ENCODE results near the gene FNIP2. TPM values are rescaled to one million over a fixed set of nuclear protein-coding genes. Genes with fewer than 3 reads are reported as not detected.
"Not testable (repeated sequence)": the region's sequence is repeated elsewhere in the genome, so short reads cannot be mapped to it uniquely, and the experiment has no call there.

FNIP2 gene
- polyA plus RNA-seq, 1 experiment: 14.8 TPM

- TF ChIP-seq, protein P1, sequence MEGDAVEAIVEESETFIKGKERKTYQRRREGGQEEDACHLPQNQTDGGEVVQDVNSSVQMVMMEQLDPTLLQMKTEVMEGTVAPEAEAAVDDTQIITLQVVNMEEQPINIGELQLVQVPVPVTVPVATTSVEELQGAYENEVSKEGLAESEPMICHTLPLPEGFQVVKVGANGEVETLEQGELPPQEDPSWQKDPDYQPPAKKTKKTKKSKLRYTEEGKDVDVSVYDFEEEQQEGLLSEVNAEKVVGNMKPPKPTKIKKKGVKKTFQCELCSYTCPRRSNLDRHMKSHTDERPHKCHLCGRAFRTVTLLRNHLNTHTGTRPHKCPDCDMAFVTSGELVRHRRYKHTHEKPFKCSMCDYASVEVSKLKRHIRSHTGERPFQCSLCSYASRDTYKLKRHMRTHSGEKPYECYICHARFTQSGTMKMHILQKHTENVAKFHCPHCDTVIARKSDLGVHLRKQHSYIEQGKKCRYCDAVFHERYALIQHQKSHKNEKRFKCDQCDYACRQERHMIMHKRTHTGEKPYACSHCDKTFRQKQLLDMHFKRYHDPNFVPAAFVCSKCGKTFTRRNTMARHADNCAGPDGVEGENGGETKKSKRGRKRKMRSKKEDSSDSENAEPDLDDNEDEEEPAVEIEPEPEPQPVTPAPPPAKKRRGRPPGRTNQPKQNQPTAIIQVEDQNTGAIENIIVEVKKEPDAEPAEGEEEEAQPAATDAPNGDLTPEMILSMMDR (IDR thresholded peaks at IDR 0.05; ENCODE audit: insufficient read depth, low read depth, low read length): no peak
- ChIA-PET CTCF (interaction anchor here (0.6 kb wide), 1 partner anchor 57 kb away, joined by 3 read pairs; no protein-coding TSS in a partner anchor), POLR2A (no interaction called here)
- H3K4me3 ChIP-seq (ENCODE audit: low read depth, low read length): no peak overlapping the region
- no peaks in the 10 kb centered on the region for H3K36me3 ChIP-seq (ENCODE audit: control insufficient read depth, insufficient read depth, low read length)
- no peak for DNase-seq (ENCODE audit: low read depth)
- H3K27me3 ChIP-seq (ENCODE audit: control insufficient read depth, insufficient read depth, low read length): no peaks in the 10 kb centered on the region
These were observed 24.2 kb downstream of the FNIP2 start for GRCh38 chr4:158793021-158793420.

DNA sequence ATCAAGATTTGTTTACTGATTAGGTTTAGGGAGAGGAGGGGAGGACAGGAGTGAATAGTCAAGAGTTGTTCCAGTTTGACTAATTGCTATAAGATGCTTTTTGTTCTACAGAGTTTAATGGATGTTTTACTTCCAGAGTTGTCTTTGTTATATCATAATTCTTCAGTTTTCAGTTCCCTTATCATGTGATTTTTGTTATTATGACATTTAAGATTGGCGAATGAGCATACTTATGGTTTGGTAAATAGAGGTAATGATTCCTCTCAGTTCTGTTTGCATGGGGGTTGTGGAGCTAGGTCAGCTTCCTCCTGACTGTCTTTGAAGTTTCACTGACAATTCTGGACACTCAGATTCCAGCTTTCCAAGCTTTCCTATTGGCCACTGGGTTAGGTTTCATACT lies 24.6 kb downstream of the FNIP2 start:
- H3K27me3 ChIP-seq (ENCODE audit: control insufficient read depth, insufficient read depth, low read length); DNase-seq (ENCODE audit: low read depth); POLR2A ChIA-PET; H3K36me3 ChIP-seq (ENCODE audit: control insufficient read depth, insufficient read depth, low read length); H3K4me3 ChIP-seq (ENCODE audit: low read depth, low read length): not testable (repeated sequence)
- CTCF ChIA-PET: interaction anchor here (0.6 kb wide), 1 partner anchor 57 kb away, joined by 3 read pairs; no protein-coding TSS in a partner anchor

GRCh38 chr4:158796370-158797140 lies 27.7 kb downstream of the FNIP2 start:
- TF ChIP-seq, protein P1 (IDR thresholded peaks at IDR 0.05; ENCODE audit: insufficient read depth, low read depth, low read length): no peak
- Histone ChIP-seq H3K4me3 (ENCODE audit: low read depth, low read length) (no peak overlapping the region), H3K27me3 (ENCODE audit: control insufficient read depth, insufficient read depth, low read length) (no peaks in the 10 kb centered on the region), H3K36me3 (ENCODE audit: control insufficient read depth, insufficient read depth, low read length) (no peaks in the 10 kb centered on the region)
- POLR2A ChIA-PET: no interaction called here
- CTCF ChIA-PET: interaction anchor here (0.8 to 1.2 kb wide), 2 partner anchors 9 to 14 kb away, joined by 3 read pairs; no protein-coding TSS in a partner anchor
- DNase-seq (ENCODE audit: low read depth): no peak

DNA sequence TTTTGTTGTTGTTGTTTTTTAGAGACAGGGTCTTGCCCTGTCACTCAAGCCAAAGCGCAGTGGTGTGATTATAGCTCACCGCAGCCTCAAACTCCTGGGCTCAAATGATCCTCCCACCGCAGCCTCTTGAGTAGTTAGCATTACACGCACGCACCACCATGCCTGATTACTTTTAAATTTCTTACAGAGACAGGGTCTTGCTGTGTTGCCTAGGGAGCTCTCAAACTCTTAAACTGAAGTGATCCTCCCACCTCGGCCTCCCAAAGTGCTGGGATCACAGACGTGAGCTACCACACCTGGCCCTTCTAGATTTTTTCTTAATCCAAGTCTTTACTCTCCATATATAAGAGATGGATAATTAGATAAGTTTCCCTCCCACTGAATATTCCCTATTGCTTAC lies 29.2 kb downstream of the FNIP2 start:
- no peak for DNase-seq (ENCODE audit: low read depth)
- TF ChIP-seq, protein P1 (IDR thresholded peaks at IDR 0.05; ENCODE audit: insufficient read depth, low read depth, low read length): no peak
- Histone ChIP-seq H3K27me3 (ENCODE audit: control insufficient read depth, insufficient read depth, low read length) (no peaks in the 10 kb centered on the region), H3K36me3 (ENCODE audit: control insufficient read depth, insufficient read depth, low read length) (no peaks in the 10 kb centered on the region), H3K4me3 (ENCODE audit: low read depth, low read length) (no peak overlapping the region)
- CTCF ChIA-PET: no interaction called here
- POLR2A ChIA-PET: no interaction called here

DNA sequence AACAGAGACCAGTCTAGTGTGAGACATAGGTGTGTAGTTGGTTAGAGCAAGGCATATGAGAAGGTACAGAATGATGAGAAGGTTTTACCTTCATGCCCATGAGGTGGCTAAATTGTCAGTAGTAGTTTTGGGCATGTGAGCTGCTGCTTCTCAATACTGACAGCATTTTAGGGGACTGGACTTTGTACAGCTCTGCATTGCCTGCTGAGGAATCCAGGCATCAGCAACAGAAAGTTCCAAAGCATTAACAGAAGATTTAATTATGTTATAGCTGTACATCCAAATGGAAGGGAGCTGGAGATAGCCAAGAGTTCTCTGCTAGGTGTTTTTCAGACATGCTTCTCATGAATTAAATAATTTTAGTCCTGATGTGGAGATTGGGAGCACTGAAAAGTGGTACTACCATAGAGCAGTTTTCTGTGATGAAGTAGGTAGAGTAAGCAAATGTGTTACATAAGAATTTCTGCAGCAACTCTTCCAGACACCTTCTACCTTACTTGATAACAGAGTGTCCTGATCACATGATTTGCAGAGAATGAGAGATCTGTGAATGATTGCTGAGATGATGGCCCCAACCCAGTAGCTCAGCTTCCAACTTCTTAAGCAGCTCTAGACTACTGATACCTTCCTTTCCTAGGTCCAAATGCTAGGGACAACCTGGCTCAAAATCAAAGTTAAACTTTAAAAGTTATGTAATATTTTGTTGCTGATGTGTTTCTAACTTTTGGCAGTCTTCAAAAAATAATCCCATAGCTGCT lies 30.4 kb downstream of the FNIP2 start:
- H3K4me3 ChIP-seq (ENCODE audit: low read depth, low read length): no peak overlapping the region
- DNase-seq (ENCODE audit: low read depth): no peak
- no peaks in the 10 kb centered on the region for H3K27me3 ChIP-seq (ENCODE audit: control insufficient read depth, insufficient read depth, low read length)
- ChIA-PET CTCF (interaction anchor here (1.0 to 1.3 kb wide), 2 partner anchors 11 to 30 kb away, joined by 3 to 6 read pairs; no protein-coding TSS in a partner anchor), POLR2A (no interaction called here)
- TF ChIP-seq, protein P1 (IDR thresholded peaks at IDR 0.05; ENCODE audit: insufficient read depth, low read depth, low read length): no peak
- H3K36me3 ChIP-seq (ENCODE audit: control insufficient read depth, insufficient read depth, low read length): no peaks in the 10 kb centered on the region
